B cell (primary cell): ENCODE results near the gene CARHSP1.

Experiments used
- CTCF ChIP-seq: fragments of 200-600 bp; IDR thresholded peaks from one replicate; pipeline ENCODE4 v1.8.0; 2022; ENCODE audit warnings: antibody characterized with exemption, mild to moderate bottlenecking
- EZH2 ChIP-seq: IDR thresholded peaks from 2 replicates; pipeline ENCODE4 v1.6.1; 2012; ENCODE audit warnings: borderline replicate concordance, low read depth, mild to moderate bottlenecking, moderate library complexity, low read length; ENCODE audit not compliant: insufficient read depth, poor library complexity, severe bottlenecking

- TF ChIP-seq CTCF (no peak), EZH2 (no peak)
These were observed 23.0 kb downstream of the CARHSP1 start for GRCh38 chr16:8845699-8846298.
